ENCODE results near the gene DVL1.

DNA sequence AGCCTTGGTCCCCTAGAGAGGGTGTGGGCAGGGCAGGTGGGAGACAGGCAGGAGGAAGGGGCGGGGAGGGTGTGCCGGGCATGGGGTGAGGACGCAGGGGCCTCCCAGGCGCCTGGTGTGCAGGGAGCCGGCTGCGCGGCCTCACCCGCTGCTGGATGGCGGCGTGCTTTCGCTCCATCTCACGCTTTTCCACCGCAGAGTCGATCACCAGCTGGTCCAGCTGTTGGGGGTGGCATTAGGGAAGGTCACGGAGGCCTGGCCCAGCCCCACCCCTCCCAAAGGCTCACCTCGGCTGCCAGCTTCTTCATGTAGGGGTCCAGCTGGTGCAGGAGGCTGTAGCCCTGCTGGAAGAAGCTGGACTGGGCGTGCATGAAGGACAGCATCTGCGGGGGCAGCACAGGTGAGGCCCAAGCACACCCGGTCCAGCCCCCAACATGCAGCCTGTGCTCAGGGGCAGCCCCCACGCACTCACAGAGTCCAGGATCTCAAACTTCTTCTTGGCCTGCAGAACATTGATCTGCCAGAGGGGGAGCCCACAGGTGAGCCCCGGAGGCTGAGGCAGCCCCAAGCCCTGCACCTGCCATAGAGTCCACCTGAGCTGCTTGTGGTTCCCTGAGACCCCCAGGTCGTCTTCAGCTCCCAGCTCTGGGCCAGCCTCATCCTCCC is 49.4 kb downstream of the DVL1 start:
- TF ChIP-seq CTCF (IDR thresholded peaks at IDR 0.05) = no peak
- TF ChIP-seq POLR2A (IDR thresholded peaks at IDR 0.05) = no peak
- no peak for TF ChIP-seq EP300 (IDR thresholded peaks at IDR 0.05)
- TF ChIP-seq POLR2AphosphoS5 (IDR thresholded peaks at IDR 0.05) = no peak

Measured in sigmoid colon (tissue), 4 donors.